ENCODE data around the gene RASA4B. TPM values are rescaled to one million over a fixed set of nuclear protein-coding genes. Genes with fewer than 3 reads are reported as not detected.
"Not testable (repeated sequence)": the region's sequence is repeated elsewhere in the genome, so short reads cannot be mapped to it uniquely, and the experiment has no call there.

The RASA4B gene
- total and polyA plus RNA-seq, 2 of the 4 experiments (the other 2 are of a cell fraction) = 1.8 to 7.7 TPM

- H3K18ac ChIP-seq (ENCODE audit: low read depth, low read length); CTCF ChIA-PET; H3K4me2 ChIP-seq (ENCODE audit: low read depth, low read length); H3K4me1 ChIP-seq (ENCODE audit: control insufficient read depth, insufficient read depth, low read length); H4K8ac ChIP-seq (ENCODE audit: low read depth in 2 of 2, low read length in 2 of 2); H3K56ac ChIP-seq (ENCODE audit: extremely low read depth, insufficient read depth, low read length); H3K27me3 ChIP-seq (ENCODE audit: control insufficient read depth, insufficient read depth, low read length); H3K14ac ChIP-seq (replicated peaks; ENCODE audit: low read depth, low read length); H2BK20ac ChIP-seq (ENCODE audit: low read depth, low read length); H2BK120ac ChIP-seq (ENCODE audit: low read depth, low read length); H2AK5ac ChIP-seq (ENCODE audit: low read depth, low read length); in situ Hi-C loops (cut with MboI; ENCODE audit: low sequenced_read_pairs); H4K5ac ChIP-seq (ENCODE audit: low read depth, low read length); intact Hi-C loops (cut with micrococcal nuclease); H2BK5ac ChIP-seq (ENCODE audit: low read depth, low read length, poor library complexity, severe bottlenecking); H3K79me1 ChIP-seq (ENCODE audit: low read depth in 1 of 2, low read length in 2 of 2); H3K27ac ChIP-seq (ENCODE audit: insufficient read depth, low read length); H4K20me1 ChIP-seq (ENCODE audit: insufficient read depth, low read length); H3K9me3 ChIP-seq (ENCODE audit: control insufficient read depth, insufficient read depth, low read length); H2BK15ac ChIP-seq (ENCODE audit: low read depth, low read length); dilution Hi-C loops (cut with HindIII; ENCODE audit: low sequenced_read_pairs, unreplicated experiment); H3K23ac ChIP-seq (ENCODE audit: low read depth, low read length); H4K91ac ChIP-seq (ENCODE audit: insufficient read depth, low read depth, low read length); H3K4me3 ChIP-seq (ENCODE audit: insufficient read depth, low read depth, low read length); H3K9me1 ChIP-seq (ENCODE audit: insufficient read depth, low read length); POLR2A ChIA-PET (ENCODE audit: unreplicated experiment); H2AK9ac ChIP-seq (replicated peaks; ENCODE audit: low read depth, low read length, poor library complexity); H3K9ac ChIP-seq (ENCODE audit: low read depth, low read length); DNase-seq; BruUV-seq (replicated peaks); H3K4ac ChIP-seq (ENCODE audit: low read depth, low read length); H2AFZ ChIP-seq (replicated peaks; ENCODE audit: low read length, poor library complexity); H3K36me3 ChIP-seq (ENCODE audit: control insufficient read depth, insufficient read depth, low read length): not testable (repeated sequence)
- no CpG with 5 or more reads among the region's 12 CpGs for WGBS, 2 experiments (ENCODE audit: extremely low coverage in 2 of 2, insufficient read length in 1 of 2)
- ATAC-seq (ENCODE audit: low read depth) = peak; percentile 91
These were observed 27.0 kb downstream of the RASA4B start for GRCh38 chr7:102490529-102491075.

DNA sequence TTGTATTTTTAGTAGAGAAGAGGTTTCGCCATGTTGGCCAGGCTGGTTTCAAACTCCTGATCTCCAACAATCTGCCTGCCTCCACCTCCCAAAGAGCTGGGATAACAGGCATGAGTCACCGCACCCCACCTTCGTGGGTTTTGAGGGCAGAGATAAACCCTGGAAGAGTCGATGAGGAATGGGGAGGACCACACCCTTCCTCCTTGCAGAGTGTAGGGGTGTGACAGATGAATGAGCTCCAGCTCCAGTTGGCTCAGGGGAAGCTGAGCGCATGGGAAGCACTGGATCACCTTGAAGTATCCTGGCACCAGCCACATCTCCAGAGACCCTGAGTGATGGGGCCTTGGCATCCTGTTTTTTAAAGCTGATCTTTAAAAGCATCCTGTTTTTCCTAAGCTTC is 33.3 kb downstream of the RASA4B start:
- H4K20me1 ChIP-seq (ENCODE audit: insufficient read depth, low read length); H3K56ac ChIP-seq (ENCODE audit: extremely low read depth, insufficient read depth, low read length); H3K9me3 ChIP-seq (ENCODE audit: control insufficient read depth, insufficient read depth, low read length); H4K91ac ChIP-seq (ENCODE audit: insufficient read depth, low read depth, low read length); H2BK20ac ChIP-seq (ENCODE audit: low read depth, low read length); H3K9ac ChIP-seq (ENCODE audit: low read depth, low read length); H2AFZ ChIP-seq (replicated peaks; ENCODE audit: low read length, poor library complexity); H3K4me3 ChIP-seq (ENCODE audit: insufficient read depth, low read depth, low read length); H3K4me1 ChIP-seq (ENCODE audit: control insufficient read depth, insufficient read depth, low read length); H2BK120ac ChIP-seq (ENCODE audit: low read depth, low read length); DNase-seq; H3K14ac ChIP-seq (replicated peaks; ENCODE audit: low read depth, low read length); H4K8ac ChIP-seq (ENCODE audit: low read depth in 2 of 2, low read length in 2 of 2); CTCF ChIA-PET; H3K27me3 ChIP-seq (ENCODE audit: control insufficient read depth, insufficient read depth, low read length); in situ Hi-C loops (cut with MboI; ENCODE audit: low sequenced_read_pairs); H2AK9ac ChIP-seq (replicated peaks; ENCODE audit: low read depth, low read length, poor library complexity); POLR2A ChIA-PET (ENCODE audit: unreplicated experiment); H4K5ac ChIP-seq (ENCODE audit: low read depth, low read length); H3K4me2 ChIP-seq (ENCODE audit: low read depth, low read length); H3K79me1 ChIP-seq (ENCODE audit: low read depth in 1 of 2, low read length in 2 of 2); H3K18ac ChIP-seq (ENCODE audit: low read depth, low read length); intact Hi-C loops (cut with micrococcal nuclease); H3K23ac ChIP-seq (ENCODE audit: low read depth, low read length); ATAC-seq (ENCODE audit: low read depth); H2AK5ac ChIP-seq (ENCODE audit: low read depth, low read length); dilution Hi-C loops (cut with HindIII; ENCODE audit: low sequenced_read_pairs, unreplicated experiment); H2BK15ac ChIP-seq (ENCODE audit: low read depth, low read length); H3K4ac ChIP-seq (ENCODE audit: low read depth, low read length); H3K36me3 ChIP-seq (ENCODE audit: control insufficient read depth, insufficient read depth, low read length); H2BK5ac ChIP-seq (ENCODE audit: low read depth, low read length, poor library complexity, severe bottlenecking); BruUV-seq (replicated peaks); H3K9me1 ChIP-seq (ENCODE audit: insufficient read depth, low read length); H3K27ac ChIP-seq (ENCODE audit: insufficient read depth, low read length): not testable (repeated sequence)
- no CpG with 5 or more reads among the region's 5 CpGs for WGBS, 2 experiments (ENCODE audit: extremely low coverage in 2 of 2, insufficient read length in 1 of 2)
